8988T (cell line): ENCODE results near the gene ECSCR.
"Not testable (repeated sequence)": the region's sequence is repeated elsewhere in the genome, so short reads cannot be mapped to it uniquely, and the experiment has no call there.

Experiments used
- DNase-seq: peaks from one replicate; pipeline ENCODE4 v3.0.0; 2011

ECSCR gene

DNA sequence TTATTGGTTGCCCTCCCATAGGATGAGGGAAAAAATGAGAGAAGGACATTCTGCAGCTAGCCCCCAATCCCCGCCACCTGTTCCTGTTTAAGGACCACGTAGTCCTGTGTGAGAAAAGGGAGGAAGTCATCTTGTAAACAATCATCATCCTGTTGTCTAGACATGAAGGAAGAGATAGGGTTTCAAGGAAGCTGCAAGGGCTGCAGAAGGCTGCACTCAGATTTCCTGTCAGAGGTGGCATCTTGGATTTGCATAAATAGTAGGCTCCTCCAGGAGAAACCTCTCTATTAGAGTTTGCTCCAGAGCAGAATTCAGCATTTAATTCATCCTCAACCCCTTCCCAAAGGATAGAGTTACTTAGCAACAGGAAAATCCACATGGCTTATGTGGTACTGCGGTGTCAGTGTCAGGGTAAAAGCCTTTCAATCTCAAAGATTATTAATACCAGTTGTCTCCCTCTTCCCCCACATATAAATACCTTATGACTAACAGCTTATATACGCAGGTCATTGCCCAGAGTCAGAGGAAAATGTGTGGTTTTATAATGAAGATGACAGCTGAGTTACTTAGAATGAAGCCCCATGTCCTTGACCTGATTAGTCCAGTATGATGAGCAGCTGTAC is 18.6 kb downstream of the ECSCR start:
- DNase-seq, result no peak

DNA sequence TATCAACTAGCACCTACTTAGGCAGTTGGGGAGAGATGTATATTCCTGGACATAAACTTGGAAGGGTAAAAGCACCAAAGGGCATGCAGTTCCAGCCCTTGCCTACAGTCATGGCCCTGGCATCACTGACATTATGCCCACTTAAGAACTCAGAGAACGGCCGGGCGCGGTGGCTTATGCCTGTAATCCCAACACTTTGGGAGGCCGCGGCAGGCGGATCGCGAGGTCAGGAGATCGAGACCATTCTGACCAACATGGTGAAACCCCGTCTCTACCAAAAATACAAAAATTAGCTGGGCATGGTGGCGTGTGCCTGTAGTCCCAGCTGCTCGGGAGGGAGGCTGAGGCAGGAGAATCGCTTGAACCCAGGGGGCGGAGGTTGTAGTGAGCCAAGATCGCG is 22.1 kb downstream of the ECSCR start:
- DNase-seq, result not testable (repeated sequence)

DNA sequence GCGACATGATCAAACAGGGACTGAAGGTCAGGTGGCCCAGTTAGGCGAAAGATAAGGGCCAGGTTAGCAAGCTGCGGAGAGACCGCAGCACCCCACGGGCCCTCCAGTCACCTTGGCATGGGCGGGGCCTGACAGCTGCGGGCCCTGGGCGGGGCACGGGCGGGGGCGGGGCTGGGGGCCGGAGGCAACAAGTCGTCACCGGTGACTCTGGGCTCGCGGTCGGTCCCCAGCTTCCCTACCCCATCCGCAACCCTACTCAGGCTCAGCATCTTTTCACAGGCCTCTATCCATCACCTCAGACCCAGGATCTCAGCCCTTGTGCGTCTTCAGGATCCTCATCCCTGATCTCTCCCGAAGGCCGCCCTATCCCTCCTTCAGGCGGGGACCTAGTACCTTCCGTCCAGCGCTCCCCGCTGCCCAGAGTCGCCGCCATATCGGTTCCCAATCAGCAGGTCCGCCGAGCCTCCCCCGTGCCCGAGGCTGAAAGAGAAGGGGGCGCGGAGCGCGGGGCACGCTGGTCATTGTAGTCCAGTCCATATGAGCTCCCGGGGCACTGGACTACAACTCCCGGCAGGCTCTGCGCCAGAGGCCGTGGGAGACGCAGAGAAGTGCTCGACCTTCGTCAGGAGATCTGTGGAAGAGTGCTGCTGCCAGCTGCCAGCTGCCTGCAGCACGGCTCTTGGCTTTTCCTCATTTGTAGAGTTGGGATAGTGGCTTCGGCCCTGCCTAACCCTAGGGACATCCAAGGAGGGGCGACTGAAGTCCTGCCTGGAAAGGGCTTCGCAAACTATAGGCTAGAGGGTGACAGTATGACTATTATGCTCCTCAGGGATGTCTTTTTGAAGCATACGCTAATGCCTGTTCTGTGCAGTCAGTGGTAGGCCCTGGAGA is 23.3 kb downstream of the ECSCR start, which contains the start of gene DNAJC18:
Gene DNAJC18, minus strand, starts transcription at position 513 of the 891 bp plus-strand sequence. Its CDS starts 80 bp downstream, at position 433.
- peak; percentile 86 for DNase-seq

DNA sequence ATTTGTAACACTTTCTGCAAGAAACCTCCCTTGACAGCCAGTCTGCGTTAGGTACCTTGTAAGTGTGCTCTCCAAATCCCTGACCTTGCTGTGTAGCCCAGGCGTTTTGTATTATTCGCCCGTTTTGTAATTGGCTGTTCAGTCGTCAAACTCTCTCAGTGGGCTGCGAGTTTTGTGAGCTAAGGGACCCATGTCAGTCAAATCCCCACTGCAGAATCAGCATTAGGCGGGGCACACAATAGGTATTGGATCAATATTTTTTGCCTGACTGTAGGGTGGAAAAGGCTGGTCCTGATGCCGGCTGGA is 23.9 kb downstream of the ECSCR start:
- no peak for DNase-seq

DNA sequence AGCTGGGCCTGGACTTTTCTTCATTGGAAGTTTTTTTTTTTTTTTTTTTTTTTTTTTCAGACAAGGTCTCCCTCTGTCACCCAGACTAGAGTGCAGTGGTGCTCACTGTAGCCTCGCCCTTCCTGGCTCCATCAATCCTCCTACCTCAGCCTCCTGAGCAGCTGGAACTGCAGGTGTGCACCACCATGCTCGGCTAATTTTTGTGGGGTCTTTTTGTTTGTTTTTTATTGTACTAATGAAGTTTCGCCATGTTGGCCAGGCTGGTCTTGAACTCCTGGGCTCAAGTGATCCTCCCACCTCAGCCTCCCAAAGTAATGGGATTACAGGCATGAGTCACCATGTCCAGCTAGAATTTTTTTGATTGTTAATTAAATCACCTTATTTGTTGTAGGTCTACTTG is 26.9 kb downstream of the ECSCR start:
- no peak for DNase-seq

- DNase-seq, result no peak
Observed at GRCh38 chr5:139431706-139432105, 30.8 kb downstream of the ECSCR start.

GRCh38 chr5:139430015-139430414 is 32.5 kb downstream of the ECSCR start:
- no peak for DNase-seq

GRCh38 chr5:139426203-139426885 is 36.2 kb downstream of the ECSCR start:
- no peak for DNase-seq

GRCh38 chr5:139425497-139425896 is 37.0 kb downstream of the ECSCR start:
- DNase-seq, result no peak

DNA sequence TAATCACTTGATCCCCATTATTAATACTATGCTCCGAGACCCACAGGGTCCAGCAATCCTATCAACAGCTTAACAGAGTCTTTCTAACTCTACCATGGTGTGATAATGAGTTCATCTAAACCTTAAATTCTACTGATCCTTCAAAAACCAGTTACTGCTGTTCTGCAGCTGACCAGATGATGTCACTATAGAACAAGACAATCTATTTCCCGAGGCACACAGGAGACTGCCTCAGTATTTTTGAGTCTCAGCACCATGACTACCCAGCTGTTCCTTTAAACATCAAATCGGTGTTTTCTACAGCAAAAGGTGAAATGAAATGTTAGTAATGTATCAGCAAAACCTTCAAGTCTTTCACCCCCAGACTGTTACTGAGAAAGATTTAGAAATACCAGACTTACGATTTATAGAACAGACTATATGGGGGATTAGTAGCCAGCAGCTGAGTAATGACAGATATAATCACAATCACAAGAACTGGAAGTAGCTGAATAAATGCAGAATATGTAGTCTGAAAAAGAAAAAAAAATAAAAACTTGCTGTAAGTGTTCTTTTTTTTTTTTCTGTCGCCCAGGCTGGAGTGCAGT is 40.1 kb downstream of the ECSCR start:
- DNase-seq, result peak; percentile 61

DNA sequence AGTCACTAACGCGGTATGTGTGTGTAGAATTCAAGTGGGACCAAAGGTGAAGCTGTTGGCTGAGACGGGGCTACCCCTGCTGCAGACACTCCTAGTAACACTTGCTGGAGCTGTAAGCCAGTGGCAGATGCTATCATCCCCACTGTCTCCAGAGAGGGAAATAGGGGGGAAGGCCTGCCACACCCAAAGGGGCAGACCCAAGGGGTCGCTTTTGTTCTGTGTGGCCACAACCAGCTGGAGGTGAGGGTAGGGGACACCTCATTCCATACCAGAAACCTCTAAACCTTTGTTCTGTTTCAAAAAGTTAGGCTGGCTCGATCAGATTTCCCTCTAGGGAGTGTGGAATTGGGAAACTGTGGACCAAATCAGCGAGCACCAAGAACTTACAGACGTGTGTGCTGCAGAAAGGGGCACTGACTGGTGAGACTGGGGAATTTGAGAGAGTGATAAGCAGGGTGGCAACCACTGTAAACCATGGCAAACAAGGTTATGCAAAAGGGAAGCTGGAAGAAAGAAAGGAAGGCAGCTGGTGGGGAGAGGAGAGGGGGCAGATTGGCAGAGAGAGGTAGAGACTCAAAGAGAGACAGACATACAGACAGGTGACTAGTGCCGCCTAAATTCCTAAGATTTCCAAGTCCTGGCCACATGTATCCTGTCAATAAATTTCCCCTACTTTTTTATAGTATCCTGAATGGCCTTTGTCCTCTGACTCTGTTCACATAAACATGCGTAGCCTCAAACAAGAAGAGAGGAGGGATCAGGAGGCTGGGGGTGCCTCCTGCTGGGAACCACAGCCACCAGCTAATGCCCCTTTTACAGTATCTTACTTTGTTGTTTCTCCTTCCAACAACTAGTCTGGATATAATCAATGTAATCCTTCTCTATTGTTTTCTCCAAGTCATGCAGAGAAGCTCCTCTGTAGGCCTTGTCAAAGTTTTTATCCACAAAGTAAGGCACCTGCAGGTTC is 43.0 kb downstream of the ECSCR start:
- DNase-seq, result no peak

GRCh38 chr5:139418793-139419192 is 43.8 kb downstream of the ECSCR start:
- DNase-seq, result no peak

- no peak for DNase-seq
Observed at GRCh38 chr5:139417214-139417613, 45.3 kb downstream of the ECSCR start.

GRCh38 chr5:139416651-139417050 is 45.9 kb downstream of the ECSCR start:
- DNase-seq, result no peak

DNA sequence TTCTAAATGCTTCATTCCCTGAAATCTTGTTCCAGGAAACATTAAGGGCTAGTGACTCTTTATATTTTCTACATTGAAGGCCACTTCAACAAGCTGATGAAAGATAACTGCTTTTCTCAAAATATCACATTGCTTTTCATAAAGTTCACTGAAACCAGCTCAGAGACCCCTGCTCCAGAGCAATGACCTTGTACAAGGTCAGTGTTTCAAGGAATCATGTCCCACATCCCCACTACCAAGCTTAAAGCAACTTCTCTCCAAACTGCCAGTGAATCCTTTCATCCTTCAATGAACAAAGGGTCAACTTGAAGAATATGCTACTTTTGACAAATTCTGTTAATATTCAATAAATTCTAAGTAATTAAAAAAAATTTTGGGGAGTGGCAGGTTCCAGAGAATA is 46.7 kb downstream of the ECSCR start:
- no peak for DNase-seq

GRCh38 chr5:139415221-139415861 is 47.2 kb downstream of the ECSCR start:
- DNase-seq, result no peak

DNA sequence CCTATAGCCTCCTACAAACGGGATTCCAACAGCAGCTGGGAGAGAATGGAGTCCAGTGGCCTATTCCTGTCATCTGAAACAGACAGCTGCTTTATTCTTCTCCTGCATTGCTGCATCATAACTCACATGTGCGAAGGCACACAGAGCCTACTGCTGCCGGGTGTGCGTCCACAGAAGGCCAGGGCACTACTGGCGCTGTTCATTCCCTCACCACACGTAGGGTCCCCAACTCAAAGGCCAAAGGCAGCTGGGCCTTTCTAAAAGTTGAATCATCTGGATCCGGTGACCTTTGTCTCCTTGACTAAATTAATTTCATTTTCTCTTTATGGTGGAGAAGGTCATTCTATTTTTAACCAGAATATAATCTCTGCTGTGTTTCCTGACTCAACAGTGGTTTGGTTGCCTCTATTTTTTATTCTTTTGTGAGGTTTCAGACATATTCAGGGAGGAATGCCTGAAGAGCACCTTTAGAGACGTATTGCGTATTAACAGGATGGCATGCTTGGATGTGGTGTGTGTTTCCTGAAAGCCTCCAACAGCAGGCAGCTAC is 47.9 kb downstream of the ECSCR start:
- no peak for DNase-seq

- DNase-seq, result no peak
Observed at GRCh38 chr5:139413963-139414362, 48.6 kb downstream of the ECSCR start.

GRCh38 chr5:139413153-139413552 is 49.4 kb downstream of the ECSCR start:
- no peak for DNase-seq

DNA sequence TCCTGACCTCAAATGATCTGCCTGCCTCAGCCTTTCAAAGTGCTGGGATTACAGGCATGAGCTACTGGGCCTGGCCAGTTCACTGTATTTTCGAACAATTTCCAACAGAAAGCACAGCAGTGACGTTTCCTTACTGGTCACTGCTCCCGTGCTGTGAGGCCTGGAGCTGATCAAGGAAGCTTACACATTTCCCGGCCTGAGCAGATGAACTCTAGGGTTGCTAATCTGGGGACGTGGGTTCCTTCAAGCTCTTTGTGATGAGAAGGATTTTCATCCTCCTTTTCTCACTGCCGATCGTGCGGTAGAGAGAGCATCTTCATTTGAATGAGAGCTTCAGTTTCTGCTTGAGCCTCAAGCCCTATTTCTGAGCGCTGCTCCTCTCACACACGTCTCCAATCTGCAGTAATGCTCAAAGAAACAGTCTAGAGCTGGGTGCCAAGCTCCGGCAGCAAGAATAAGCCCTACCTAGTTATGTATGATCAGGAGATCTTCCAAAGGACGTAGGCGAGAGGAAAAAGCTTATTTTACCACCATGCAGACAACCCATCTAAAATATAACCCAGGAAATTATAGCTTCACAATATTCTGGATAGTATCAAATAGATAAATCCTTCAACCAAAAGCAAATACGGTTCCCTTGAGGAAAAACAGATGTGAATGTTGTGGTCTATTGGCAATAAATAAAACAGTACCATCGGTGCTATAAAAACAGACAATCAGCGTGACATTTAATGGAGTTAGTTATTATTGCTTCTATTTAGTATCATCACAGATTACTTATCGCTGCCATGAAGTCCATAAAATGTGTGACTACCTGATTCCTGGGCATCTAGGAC is 51.3 kb downstream of the ECSCR start:
- no peak for DNase-seq
